Cerebellar nuclear complex (tissue), 1 donor: ENCODE data around the gene PDE2A.

Source experiments
- DNase-seq, 2 experiments: peaks; one replicate each; lab custom pipeline; 2025; lab: John Stamatoyannopoulos, UW

PDE2A gene

DNA sequence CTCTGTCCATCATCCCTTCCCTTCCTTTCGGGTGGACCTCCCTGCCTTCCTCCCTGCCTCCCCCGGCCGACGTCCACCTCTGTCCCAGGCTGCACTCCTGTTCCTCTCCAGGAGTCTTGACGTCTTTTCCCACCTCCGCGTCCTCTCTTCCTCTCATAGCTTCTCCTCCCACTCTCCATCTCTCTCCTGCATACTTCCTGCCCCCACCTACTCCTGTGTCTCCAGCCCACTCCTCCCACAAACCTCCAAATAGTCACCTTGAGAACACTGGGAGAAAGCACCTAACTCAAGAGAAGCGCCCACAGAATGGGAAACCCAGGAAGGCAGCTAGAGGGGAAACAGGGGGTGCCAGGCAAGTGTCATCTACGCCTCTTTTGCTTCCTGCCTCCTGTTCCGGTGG is 60.8 kb downstream of the PDE2A start:
- no peak for DNase-seq

DNA sequence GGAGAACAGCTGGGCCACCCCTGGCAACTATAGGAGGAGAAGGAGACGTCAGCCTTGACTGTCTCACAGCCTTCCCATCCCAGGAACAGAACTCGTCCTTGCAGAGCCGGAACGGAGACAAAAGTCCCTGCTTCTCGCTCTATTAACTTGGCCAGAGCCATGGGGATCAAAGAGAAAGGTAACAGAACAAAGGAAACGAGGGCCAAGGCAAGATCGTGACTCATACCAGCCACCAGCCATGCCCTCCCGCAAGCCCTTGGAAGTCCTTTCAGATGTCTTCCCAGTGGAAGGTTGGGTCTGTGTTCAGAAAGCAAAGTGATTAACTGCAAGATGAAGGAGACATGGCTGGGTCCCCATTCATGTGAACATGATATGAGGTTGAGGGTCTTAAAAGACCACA is 64.7 kb downstream of the PDE2A start:
- no peak for DNase-seq

DNA sequence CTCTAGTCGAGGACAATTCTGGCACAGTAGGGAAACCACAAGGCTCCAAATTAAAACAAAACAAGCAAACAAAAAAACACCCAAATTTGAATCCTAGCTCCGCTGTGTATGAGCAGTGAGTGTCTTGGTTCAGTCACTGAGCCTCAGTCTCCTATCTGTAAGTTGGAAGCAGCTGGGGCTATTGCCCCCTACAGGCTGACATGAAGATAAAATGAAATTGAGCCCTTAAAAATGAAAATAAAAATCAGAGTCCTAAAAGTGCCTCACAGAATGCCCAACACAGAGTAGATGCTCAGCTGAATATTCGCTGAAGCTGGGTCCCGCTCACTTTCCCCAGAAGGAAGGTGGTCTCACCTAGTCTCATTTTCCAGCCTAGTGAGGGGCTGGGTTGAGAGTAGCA is 65.2 kb downstream of the PDE2A start:
- no peak for DNase-seq

DNA sequence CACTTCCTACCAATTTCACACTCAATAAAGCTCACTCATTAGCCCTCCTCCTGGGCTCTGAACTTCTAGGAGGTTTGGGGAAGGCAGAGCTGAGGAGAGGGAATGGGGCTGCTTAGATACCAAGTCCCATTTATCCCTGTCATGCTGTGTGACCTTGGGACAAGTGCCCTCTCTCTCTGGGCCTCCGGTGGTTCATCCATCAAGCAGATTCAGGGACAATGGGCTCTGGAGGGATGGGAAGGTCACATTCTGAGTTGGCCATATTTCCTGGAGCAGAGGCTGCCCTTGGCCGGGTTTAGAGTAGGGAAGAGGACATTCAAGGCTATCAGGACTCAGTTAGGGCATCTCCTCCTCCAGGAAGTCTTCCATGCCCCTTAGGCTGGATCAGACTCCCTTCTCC is 66.7 kb downstream of the PDE2A start:
- no peak for DNase-seq

DNA sequence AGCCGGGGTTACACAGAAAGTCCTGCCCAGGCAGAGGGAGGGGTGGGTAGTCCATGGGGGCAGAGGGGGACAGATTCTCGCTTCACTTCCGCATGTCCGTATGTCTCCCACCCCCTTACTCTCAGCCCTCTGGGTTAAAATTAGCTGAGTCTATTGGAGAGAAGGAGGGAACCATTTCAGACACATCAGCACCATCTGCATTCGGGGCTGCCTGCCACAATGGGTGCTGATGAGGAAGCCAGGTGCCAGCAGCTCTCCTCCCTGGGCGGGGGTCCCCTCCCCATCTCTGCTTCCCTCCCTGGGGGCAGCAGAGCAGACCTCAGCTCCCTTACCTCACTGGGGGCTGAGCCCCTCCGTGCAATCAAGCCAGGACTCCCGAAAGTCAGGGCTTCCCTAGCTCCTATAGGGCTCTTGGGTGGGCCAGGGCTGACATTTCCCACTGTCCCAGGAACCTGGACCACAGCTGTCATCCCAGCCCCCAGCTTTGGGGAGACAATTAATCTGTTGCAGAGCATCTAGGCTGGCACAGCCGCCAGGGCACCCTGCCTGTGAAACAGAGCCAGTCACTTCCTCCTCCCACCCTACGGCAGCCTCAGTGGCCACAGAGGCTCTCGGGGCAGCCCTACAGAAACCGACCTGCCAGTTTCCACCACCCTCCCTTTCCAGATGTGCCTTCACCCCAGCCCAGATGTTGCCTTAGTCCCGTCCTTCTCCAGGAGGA is 67.3 kb downstream of the PDE2A start:
- no peak for DNase-seq

DNA sequence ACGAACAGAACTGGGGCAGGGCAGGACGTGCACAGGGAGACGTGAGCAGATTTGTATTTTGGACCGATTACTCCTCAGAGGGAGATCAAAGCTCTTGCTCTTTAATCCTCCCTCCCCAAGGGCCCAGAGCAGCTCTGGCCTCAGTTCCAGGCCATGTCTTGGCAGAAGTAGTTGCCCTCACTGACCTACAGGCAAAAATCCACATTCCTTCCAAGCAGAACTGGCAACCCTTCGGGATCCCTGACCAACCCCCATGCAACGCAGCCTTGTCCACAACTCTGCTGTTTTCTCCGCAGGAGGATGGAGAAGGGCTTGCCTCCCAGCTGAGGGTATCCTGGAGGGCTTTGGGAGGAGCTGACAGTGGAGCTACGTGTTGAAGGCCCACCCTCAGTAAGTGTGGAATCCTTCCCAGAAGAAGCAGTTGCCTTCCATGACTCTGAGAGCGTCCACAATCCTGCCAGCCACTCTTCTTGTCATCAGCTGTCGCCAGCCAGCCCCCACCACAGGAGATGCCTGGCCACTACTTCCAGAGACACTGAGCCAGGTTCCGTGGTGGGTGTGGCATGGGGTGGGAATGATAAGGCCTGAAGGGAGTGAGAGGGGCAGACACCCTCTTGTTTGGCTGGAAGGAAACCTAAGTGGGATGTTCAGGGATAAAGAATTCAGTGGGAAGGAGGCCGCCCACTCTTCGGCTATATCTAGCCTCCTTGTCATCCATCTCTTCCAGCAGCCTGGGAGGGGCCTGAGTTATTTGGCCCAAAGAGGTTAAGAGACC is 68.1 kb downstream of the PDE2A start:
- no peak for DNase-seq

DNA sequence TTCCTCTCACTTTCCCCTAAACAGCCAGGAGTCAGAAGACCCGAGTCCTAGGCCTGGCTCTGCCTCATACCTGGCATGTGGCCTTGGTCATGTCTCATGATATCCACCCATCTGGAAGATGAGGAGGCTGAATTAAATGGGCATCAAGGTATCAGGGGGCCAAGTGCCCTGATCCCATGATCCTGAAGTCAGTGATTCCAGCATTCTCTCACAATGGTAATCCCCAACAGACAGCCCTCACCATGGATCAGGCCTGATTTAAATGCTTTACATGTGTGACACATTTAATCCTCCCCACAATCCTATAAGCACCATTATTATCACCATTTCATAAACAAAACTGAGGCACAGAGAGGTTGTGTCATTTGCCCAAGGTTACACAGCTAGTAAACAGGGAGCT is 70.0 kb downstream of the PDE2A start:
- no peak for DNase-seq

DNA sequence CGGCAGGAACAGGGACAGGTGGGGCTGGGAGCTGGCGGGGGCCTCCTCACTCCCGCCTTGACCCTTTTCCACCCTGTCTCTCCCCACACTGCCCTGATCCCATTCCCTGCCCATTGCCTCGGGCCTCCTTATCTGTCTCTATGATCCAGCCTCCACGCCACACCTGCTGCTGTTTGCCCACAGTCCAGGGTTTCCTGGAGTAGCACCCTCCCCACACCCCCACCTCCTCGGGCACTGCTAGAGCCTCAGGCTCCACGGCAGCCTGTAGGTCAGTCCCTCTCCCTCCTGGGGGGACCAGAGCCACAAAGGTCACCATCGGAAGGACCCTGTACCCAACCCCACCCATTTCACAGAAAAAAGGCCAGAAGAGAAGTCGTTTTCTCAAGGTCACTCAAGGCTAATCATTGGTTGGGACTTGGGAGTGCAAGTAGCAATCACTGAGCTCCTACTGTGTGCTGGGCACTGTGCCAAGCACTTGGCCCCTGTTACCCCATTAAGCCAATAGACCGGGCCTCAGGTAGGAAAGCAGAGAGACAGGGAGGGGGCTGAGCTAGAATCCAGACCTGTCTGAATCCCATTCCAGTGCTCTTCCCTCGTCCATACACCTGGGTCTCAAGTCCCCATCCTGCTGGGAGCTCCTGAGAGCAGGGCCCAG is 71.8 kb downstream of the PDE2A start:
- no peak for DNase-seq

DNA sequence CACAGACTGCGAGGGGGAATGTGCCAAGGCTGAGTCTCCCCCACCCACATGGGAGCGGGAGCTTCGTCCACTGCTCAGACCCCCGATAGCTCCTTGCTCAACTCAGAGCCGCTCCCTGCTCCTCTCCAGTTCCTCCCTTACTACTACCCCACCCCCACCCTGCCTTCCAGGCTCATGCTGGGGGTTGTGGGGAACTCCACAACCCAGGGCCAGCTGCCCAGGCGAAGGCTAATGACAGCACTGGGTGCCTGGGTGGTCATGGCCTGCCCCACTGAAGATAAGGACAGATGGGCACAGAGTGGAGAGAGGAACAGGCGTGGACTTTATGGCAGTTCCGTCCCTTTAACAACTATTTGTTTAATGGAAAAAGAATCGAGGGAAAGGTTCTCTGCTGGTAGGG is 73.7 kb downstream of the PDE2A start:
- DNase-seq, result no peak

DNA sequence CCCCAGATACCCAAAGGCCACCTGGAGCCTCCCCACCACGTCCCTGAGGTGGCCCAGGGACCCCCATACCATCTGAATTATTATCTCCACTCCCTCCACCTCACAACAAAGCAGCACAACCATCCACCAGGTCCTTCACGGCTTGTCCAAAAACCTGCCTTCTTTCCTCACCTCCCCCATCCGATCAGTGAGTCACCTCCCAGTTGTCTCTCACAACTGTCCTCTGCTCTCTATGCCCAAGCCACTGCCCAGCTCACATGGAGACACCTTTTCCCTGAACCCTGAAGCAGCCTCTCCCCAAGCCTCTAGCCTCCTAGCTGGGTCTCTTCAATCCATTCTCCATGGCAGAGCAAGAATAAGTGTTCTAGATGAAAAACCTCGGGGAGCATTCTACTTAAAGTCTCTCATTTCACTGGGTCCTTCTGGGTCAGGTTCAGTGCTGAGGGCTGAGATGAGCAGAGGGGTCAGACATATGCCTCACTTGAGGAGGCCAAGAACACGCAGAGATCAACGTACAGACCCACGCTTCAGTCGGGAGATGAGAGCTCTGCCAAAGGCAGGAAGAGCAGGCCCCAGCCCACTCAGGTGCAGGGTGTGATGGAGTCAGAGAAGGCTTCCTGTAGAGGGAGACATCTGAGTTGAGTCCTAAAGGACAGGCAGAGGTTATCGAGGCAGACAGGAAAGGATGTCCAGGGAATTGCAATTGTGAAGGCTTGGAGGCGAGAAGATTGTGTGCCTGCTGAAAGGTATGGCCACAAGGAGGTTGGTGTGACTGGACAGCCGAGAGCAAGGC is 74.7 kb downstream of the PDE2A start:
- no peak for DNase-seq

DNA sequence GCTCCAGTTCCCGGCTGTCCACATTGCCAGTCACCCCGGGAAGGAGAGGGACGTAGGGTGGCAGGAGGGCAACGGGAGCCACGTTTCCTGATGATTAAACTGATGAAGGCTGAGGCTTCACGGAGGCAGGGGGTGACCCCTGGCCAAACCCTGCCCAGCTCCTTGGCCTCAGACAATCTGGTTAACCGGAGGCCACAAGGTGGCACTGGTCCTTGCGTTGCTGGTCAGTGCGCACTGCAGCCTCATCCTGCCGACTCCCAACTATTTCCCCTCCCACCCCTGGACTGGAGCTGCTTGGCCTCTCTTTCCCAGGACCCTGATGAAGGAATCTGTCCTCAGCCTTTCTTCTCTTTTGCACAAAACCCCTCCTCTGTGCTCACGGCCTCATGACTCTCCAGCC is 75.3 kb downstream of the PDE2A start:
- no peak for DNase-seq

DNA sequence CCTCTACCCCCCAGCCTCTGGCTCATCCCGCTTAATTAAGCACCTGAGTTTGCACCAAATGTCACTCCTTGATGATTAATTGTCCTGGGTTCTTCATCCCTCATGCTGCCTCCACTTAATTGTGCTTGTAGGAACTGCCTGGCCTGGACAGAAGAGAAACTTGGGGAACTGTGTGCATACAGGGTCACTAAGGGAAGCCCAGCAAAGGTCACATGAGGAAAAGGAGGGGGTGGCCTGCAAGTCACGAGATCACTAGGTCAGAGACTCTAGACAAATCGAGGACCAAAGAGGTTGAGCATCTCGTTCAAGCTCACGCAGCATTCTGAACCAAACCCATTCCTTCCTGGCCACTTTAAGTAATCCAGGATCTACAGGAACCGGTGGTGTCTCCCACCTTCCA is 75.8 kb downstream of the PDE2A start:
- DNase-seq, result no peak

DNA sequence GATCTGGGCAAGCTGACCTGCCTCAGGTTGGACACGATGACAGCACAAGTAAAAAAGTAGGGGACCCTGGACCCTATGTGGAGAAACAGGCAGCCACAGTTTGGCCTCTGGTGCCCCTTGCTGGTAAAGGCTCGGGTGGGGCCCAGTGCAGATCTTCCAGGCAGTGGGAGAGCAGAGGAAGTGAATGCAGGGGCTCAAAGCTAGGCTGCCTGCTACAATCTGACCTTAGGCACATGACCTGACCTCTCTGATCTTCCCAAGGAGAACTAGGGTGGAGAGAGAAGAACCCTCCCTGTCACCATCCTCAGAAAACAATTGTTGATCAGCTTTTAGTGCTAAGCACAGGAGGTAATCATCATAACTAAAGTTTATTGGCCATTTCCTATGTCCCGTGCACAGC is 76.5 kb downstream of the PDE2A start:
- DNase-seq, result no peak

DNA sequence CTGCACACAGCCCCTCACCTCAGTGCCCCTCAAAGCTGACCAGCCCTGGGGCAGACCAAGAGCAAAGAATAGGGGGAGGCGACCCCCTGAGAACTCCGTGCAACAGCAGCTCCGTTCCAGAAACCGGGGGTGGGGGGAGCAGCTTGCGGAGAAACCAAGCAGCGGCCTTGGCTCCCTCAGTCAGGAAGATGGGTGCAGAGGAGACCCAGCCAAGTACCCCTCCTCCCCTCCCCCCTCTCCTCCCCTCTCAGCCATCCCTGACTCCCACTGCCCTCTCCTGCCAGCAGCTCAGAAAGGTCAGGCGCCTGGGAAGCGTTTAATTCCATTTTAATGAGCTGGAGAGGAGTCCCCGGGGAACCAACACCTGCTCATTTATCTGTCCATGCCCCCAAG is 78.9 kb downstream of the PDE2A start:
- no peak for DNase-seq

DNA sequence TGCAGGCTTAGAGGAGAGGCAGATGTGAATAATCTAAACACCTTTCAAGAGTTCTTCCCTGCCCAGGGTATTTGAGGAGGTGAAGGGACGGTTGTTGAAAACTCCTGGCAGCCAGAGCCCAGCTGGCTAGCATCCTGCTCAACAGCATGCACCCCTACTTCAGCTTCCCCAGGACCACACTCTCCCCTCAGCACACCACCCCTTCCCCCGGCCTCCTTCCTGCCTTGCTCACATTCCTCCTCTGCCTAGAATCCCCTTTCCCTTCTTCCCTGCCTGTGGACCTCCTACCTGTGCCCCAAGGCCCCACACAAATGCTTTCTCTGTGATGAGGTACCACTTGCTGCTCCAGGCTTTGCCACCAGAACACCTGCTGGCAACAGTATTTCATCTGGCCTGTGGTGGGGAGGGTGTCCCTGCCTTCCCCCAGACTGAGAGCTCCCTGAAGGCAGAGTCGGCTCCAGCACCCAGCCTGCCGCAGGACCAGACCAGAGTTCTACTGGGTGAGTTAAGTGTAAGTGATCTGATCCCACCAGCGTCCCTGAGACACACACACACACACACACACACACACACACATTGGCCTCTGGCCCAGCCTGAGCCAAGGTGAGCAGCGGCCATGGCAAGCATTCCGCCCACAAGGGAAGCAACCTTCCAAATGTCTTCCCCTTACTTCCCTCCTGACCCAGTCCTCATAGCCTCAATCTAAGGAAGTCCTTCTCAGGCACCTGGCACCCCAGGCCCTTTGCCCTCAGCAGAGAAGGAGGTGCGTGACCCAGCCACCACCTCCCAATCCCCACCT is 79.5 kb downstream of the PDE2A start:
- DNase-seq, result no peak

DNA sequence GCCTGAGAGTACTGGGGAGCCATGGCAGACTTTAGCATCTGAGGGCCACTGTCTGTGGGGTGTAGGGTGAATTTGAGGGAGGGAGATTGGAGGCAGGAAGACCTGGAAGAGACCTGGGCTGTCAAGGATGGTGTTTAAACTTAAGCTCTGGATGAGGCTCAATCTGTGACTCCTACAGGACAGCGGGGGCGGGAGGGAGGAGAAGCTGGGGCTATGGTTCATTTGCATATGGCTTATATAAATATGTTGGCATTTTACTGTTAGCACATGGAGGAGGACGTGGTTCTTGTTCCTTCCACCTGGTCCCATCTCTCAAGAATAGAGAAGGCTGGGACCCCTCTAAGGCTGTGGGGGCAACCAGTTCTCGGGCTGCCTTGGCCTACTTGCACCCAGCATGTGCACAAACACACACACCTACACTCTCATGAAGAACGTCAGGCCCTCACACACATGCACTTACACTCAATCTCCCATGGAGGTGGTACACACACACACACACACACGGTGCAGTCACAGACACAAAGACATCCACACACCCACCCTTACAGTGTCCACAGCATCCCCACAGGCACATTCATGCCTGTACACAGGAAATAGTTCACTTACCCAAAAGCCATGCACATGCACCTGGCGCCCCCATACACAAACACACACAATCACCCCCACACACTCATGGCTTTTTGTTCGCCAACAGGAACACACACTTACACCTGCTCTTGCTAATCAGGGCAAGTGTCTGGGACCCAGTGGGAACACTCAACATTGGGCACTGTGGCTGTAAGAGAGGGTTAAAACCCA is 81.3 kb downstream of the PDE2A start:
- no peak for DNase-seq

DNA sequence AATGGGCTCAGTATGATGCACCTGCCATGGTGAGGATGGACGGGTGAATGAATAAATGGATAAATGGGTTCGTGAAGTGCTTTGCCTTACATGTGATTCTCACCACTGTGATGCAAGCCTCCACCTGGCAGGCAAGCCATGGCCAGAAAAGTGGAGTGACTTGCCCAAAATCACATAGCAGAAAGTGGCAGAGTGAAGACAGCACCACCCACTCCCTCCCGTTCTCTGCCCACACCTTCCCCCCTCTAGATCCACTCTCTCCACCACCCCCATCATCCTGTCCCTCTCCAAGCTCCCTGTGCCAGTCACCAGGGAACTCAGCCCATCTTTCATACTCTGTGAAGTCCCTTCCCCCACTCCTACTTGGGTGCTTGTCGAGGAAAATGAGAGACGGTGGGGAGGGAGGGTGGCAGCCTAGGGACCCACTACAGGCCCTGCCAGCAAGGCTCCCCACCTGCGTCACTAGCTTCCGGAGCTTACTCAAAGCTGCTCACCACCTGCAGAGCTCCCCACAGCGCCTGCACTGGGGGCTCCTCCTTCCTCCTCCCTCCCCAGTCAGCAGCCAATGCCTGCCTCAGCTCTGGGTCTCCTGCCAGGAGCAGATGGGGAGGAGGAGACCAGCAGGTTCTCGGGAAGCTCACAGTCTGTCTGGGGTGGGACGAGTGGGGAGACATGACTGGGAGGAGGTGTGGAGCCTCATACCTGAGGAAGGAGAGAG is 82.3 kb downstream of the PDE2A start:
- peak; percentile 36 to 86 for DNase-seq

DNA sequence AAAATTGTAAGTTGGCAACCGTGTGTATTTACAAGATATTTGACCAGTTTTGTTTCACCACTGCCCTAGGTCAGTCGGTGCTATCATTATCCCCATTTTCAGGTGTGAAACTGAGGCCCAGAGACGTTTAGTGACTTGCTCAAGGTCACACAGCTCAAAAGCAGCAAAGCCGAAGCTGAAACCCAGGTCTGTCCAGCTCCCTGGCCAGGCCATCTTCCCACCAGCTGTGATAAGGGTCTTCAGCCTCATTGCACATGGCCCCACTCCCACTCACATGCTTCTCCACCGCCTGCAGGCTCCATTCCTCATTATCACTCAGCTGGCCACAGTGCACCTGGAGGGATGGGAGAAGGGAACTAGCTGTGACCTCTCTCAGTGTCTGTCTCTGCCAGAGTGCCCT is 83.2 kb downstream of the PDE2A start:
- DNase-seq, result no peak

DNA sequence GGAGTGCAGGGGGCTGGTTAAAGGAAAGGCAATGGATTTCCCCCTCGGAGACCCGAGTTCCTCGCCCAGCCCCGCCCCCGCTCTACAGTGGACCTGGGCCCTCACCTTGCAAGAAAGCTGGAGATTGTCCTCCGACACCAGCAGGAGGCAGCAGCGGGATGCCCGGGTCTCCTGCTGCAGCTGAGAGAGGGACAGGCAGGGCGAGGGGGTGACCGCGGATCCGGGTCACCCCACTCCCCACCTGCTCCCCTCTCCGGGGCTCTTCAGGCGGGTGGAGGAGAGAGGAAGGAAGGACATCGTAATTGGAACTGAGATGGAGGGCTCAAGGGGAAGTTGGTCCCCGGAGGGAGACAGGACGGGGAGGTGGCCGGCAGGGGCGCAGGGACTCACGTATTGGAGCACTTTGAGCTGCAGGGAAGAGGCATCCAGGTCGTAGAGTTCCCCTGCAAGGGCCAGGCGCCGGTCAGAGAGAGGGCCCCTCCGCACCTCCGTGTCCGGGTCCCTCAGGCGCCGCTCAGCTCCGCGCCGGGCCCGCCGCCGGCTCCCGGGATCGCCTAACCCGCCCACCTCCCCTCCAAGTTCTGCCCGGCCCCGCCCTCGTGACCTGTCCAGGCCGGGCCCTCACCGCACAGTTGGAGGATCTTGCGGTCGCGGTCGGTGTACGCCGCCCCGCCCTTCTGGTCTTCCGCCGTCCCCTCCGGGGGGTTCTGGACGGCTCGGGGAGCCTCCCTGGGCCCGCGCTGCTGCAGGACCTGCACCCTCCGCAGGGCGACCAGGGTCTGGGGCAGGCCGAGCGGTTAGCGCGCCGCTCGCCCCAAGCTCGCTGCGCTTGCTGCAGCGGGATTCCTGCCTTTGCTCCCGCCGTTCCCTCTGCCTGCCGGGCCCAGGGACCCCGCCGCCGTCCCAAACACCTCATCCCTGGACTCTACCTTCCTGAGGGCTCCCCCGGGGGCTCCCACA is 84.1 kb downstream of the PDE2A start:
- DNase-seq, result no peak
